Measurements from ENCODE around the gene SYCP2L. TPM values are rescaled to one million over a fixed set of nuclear protein-coding genes. Genes with fewer than 3 reads are reported as not detected.

SYCP2L gene
- total and polyA plus RNA-seq, 2 of the 4 experiments (the other 2 are of a cell fraction): 0.05 TPM; not detected in 1

GRCh38 chr6:10989587-10989986 is 102.7 kb downstream of the SYCP2L start:
- ChIA-PET CTCF (interaction anchor here (1.0 kb wide), 1 partner anchor 18 kb away, joined by 3 read pairs; no protein-coding TSS in a partner anchor), POLR2A (ENCODE audit: unreplicated experiment) (no interaction called here)
- H2AK9ac ChIP-seq (replicated peaks; ENCODE audit: low read depth, low read length, poor library complexity): no peak overlapping the region
- no peak overlapping the region for H2BK5ac ChIP-seq (ENCODE audit: low read depth, low read length, poor library complexity, severe bottlenecking)
- H3K4ac ChIP-seq (ENCODE audit: low read depth, low read length): no peak overlapping the region
- no peak overlapping the region for H3K14ac ChIP-seq (replicated peaks; ENCODE audit: low read depth, low read length)
- no peak overlapping the region for H4K8ac ChIP-seq (ENCODE audit: low read depth in 2 of 2, low read length in 2 of 2)
- H3K23ac ChIP-seq (ENCODE audit: low read depth, low read length): no peak overlapping the region
- no peaks in the 10 kb centered on the region; the same call in 1 of the 2 replicates for H3K9me1 ChIP-seq (ENCODE audit: insufficient read depth, low read length)
- no peak overlapping the region for H2BK120ac ChIP-seq (ENCODE audit: low read depth, low read length)
- no peak overlapping the region for H3K4me3 ChIP-seq (ENCODE audit: insufficient read depth, low read depth, low read length)
- H3K27ac ChIP-seq (ENCODE audit: insufficient read depth, low read length): no peak overlapping the region
- no peak for DNase-seq
- BruUV-seq (replicated peaks): no TSS peak
- H2BK20ac ChIP-seq (ENCODE audit: low read depth, low read length): no peak overlapping the region
- in situ Hi-C loops (cut with MboI; ENCODE audit: low sequenced_read_pairs): no loop called here
- TF ChIP-seq CTCF (conservative IDR thresholded peaks at IDR 0.05; ENCODE audit: low read depth, low read length) (no peak), CHD1 (IDR thresholded peaks at IDR 0.05; ENCODE audit: low read depth, low read length) (no peak), MAFK (IDR thresholded peaks at IDR 0.05; ENCODE audit: low read depth, low read length) (no peak), SMC3 (IDR thresholded peaks at IDR 0.05; ENCODE audit: low read depth, low read length) (no peak), MXI1 (IDR thresholded peaks at IDR 0.05; ENCODE audit: borderline replicate concordance, low read depth, low read length) (no peak), FOS (IDR thresholded peaks at IDR 0.05; ENCODE audit: low read depth, low read length) (no peak), MAZ (IDR thresholded peaks at IDR 0.05; ENCODE audit: borderline replicate concordance, low read depth, low read length) (no peak), RAD21 (IDR thresholded peaks at IDR 0.05; ENCODE audit: low read length) (no peak)
- H3K18ac ChIP-seq (ENCODE audit: low read depth, low read length): no peak overlapping the region
- H2AFZ ChIP-seq (replicated peaks; ENCODE audit: low read length, poor library complexity): no peak overlapping the region
- no peak overlapping the region for H3K4me2 ChIP-seq (ENCODE audit: low read depth, low read length)
- H3K9ac ChIP-seq (ENCODE audit: low read depth, low read length): no peak overlapping the region
- no peaks in the 10 kb centered on the region for H3K4me1 ChIP-seq (ENCODE audit: control insufficient read depth, insufficient read depth, low read length)
- H3K79me1 ChIP-seq (ENCODE audit: low read depth in 1 of 2, low read length in 2 of 2): no peaks in the 10 kb centered on the region
- H4K20me1 ChIP-seq (ENCODE audit: insufficient read depth, low read length): no peaks in the 10 kb centered on the region
- WGBS, 2 experiments (ENCODE audit: extremely low coverage in 2 of 2, insufficient read length in 1 of 2): 98% methylated on average over 9 of the region's 15 CpGs; no CpG with 5 or more reads in 1 of the 2 experiments
- no peak overlapping the region for H2AK5ac ChIP-seq (ENCODE audit: low read depth, low read length)
- no peaks in the 10 kb centered on the region for H3K27me3 ChIP-seq (ENCODE audit: control insufficient read depth, insufficient read depth, low read length)
- H3K9me3 ChIP-seq (ENCODE audit: control insufficient read depth, insufficient read depth, low read length): no peaks in the 10 kb centered on the region
- ATAC-seq (ENCODE audit: low read depth): no peak
- no peaks in the 10 kb centered on the region for H3K36me3 ChIP-seq (ENCODE audit: control insufficient read depth, insufficient read depth, low read length)
- intact Hi-C loops (cut with micrococcal nuclease): no loop called here
- H2BK15ac ChIP-seq (ENCODE audit: low read depth, low read length): no peak overlapping the region
- H3K56ac ChIP-seq (ENCODE audit: extremely low read depth, insufficient read depth, low read length): no peak overlapping the region
- no peak overlapping the region for H4K5ac ChIP-seq (ENCODE audit: low read depth, low read length)
- H4K91ac ChIP-seq (ENCODE audit: insufficient read depth, low read depth, low read length): no peak overlapping the region
- dilution Hi-C loops (cut with HindIII; ENCODE audit: low sequenced_read_pairs, unreplicated experiment): no loop called here

Measured in IMR-90 (cell line).